Endothelial cell of umbilical vein (primary cell): ENCODE data around the gene MYO19. TPM values are rescaled to one million over a fixed set of nuclear protein-coding genes. Genes with fewer than 3 reads are reported as not detected.

Experiments
- BruUV-seq: library from RNA; stranded (reverse); fragments of 400-500 nt; replicated peaks from 2 replicates; lab custom pipeline; 2021; lab: Mats Ljungman, UMichigan
- CTCF ChIA-PET: fragments of 300-600, 350-600 bp; sonication (Branson Sonifier 250); formaldehyde crosslinking; loops from one replicate; lab custom pipeline; 2021; ENCODE audit warnings: antibody characterized with exemption, inconsistent platforms; lab: Charles Lee
- POLR2A ChIA-PET: fragments of 300-600, 350-600 bp; sonication (Branson Sonifier 250); formaldehyde crosslinking; loops from one replicate; lab custom pipeline; 2021; ENCODE audit warnings: antibody characterized with exemption, inconsistent platforms; lab: Charles Lee
- DNase-seq: peaks from one replicate; pipeline ENCODE4 v3.0.0-alpha.2; 2011; ENCODE audit warnings: low read depth, low spot score
- FAIRE-seq: peaks from 2 replicates; lab custom pipeline; 2011; peaks lifted over from hg19 to GRCh38; lab: Jason Lieb, UNC
- H2AFZ ChIP-seq: 2 replicates; pipeline ENCODE4 v1.6.0; 2012; ENCODE audit warnings: low read depth, low read length, control low read depth, inconsistent platforms
- H3K27ac ChIP-seq: 2 replicates; pipeline ENCODE4 v1.5.1; 2011; ENCODE audit warnings: low read depth, mild to moderate bottlenecking, control low read depth, low read length, moderate library complexity; ENCODE audit not compliant: insufficient read depth
- H3K27me3 ChIP-seq, 2 experiments: 2 replicates each; pipeline versions ENCODE4 v1.6.0 to v1.6.1; 2011; ENCODE audit warnings: low read length in 2 of 2, mixed read lengths in 1 of 2; ENCODE audit not compliant: control insufficient read depth in 2 of 2, insufficient read depth in 2 of 2
- H3K36me3 ChIP-seq, 2 experiments: 2 replicates in 1 of 2; 3 replicates in 1 of 2; pipeline ENCODE4 v1.5.1; 2011; ENCODE audit warnings: low read length in 2 of 2, mild to moderate bottlenecking in 1 of 2, moderate library complexity in 1 of 2; ENCODE audit not compliant: control insufficient read depth in 2 of 2, insufficient read depth in 2 of 2; ENCODE audit errors: extremely low read depth in 1 of 2
- H3K4me1 ChIP-seq: 3 replicates; pipeline ENCODE4 v1.5.1; 2011; ENCODE audit warnings: mild to moderate bottlenecking, low read length; ENCODE audit not compliant: control insufficient read depth, insufficient read depth; ENCODE audit errors: extremely low read depth
- H3K4me2 ChIP-seq: 2 replicates; pipeline ENCODE4 v1.6.1; 2011; ENCODE audit warnings: low read length, control low read depth, mixed read lengths; ENCODE audit not compliant: insufficient read depth
- H3K4me3 ChIP-seq, 3 experiments: fragments of 200-600 bp in 1 of 3; sonication (generic), shearing (Covaris generic) in 1 of 3; replicated peaks in 1 of 3; 2 replicates each; pipeline ENCODE4 v1.5.1; 2011 to 2016; ENCODE audit warnings: control low read depth in 3 of 3, low read length in 3 of 3, mild to moderate bottlenecking in 2 of 3, inconsistent platforms in 1 of 3, low read depth in 1 of 3, moderate library complexity in 1 of 3; ENCODE audit not compliant: insufficient read depth in 1 of 3
- H3K79me2 ChIP-seq: 2 replicates; pipeline ENCODE4 v1.6.0; 2012; ENCODE audit warnings: low read length, inconsistent platforms; ENCODE audit not compliant: control insufficient read depth, insufficient read depth
- H3K9ac ChIP-seq: replicated peaks from 2 replicates; pipeline ENCODE3; 2011; ENCODE audit warnings: low read length, control low read depth; ENCODE audit not compliant: insufficient read depth; ENCODE audit errors: extremely low read depth
- H3K9me1 ChIP-seq: replicated peaks from 3 replicates; pipeline ENCODE4 v1.6.0; 2011; ENCODE audit warnings: mild to moderate bottlenecking, low read length; ENCODE audit not compliant: control insufficient read depth, insufficient read depth; ENCODE audit errors: extremely low read depth
- H3K9me3 ChIP-seq: replicated peaks from 2 replicates; pipeline ENCODE4 v1.5.1; 2012; ENCODE audit warnings: low read length, inconsistent platforms; ENCODE audit not compliant: control insufficient read depth, insufficient read depth
- H4K20me1 ChIP-seq: replicated peaks from 2 replicates; pipeline ENCODE3; 2011; ENCODE audit warnings: mild to moderate bottlenecking, low read length; ENCODE audit not compliant: control insufficient read depth, insufficient read depth; ENCODE audit errors: extremely low read depth
- EZH2 ChIP-seq: IDR thresholded peaks from 2 replicates; pipeline ENCODE4 v1.6.1; 2012; ENCODE audit warnings: borderline replicate concordance, low read depth, mild to moderate bottlenecking, moderate library complexity, low read length, inconsistent platforms; ENCODE audit not compliant: severe bottlenecking
- FOS ChIP-seq: IDR thresholded peaks from 2 replicates; pipeline ENCODE4 v1.6.1; 2011; ENCODE audit warnings: mild to moderate bottlenecking, low read length, moderate library complexity, borderline replicate concordance; ENCODE audit not compliant: insufficient read depth
- GATA2 ChIP-seq: IDR thresholded peaks from 2 replicates; pipeline ENCODE4 v1.7.0; 2011; ENCODE audit warnings: low read depth, mild to moderate bottlenecking, moderate library complexity, mixed read lengths, low read length; ENCODE audit not compliant: insufficient read length, insufficient read depth
- JUN ChIP-seq: IDR thresholded peaks from 2 replicates; pipeline ENCODE4 v1.6.1; 2011; ENCODE audit warnings: borderline replicate concordance, low read depth; ENCODE audit not compliant: insufficient read length, insufficient read depth
- MYC ChIP-seq: IDR thresholded peaks from one replicate; pipeline ENCODE4 v1.6.1; 2011; ENCODE audit warnings: mild to moderate bottlenecking, low read depth, low read length
- POLR2A ChIP-seq: IDR thresholded peaks from 2 replicates; pipeline ENCODE4 v1.6.1; 2012; ENCODE audit warnings: low read depth, mild to moderate bottlenecking, control low read depth, low read length
- POLR2AphosphoS5 ChIP-seq: IDR thresholded peaks from 2 replicates; pipeline ENCODE4 v1.6.1; 2012; ENCODE audit warnings: low read depth, mild to moderate bottlenecking, control low read depth, low read length, moderate library complexity; ENCODE audit not compliant: insufficient read depth
- dilution Hi-C: fragments of 300-500 bp; cut with MboI; formaldehyde crosslinking; loops from one replicate; pipeline ENCODE4 v1.15.0; 2019; ENCODE audit warnings: low sequenced_read_pairs; ENCODE audit not compliant: extremely low pct_ligation_motif_present
- intact Hi-C: fragments of 100-400 bp; cut with micrococcal nuclease; formaldehyde crosslinking; loops from one replicate; pipeline ENCODE4 v1.10.0; 2022
- polyA plus RNA-seq, 4 experiments: library from polyadenylated mRNA; depleted of rRNA in 3 of 4; stranded (reverse) in 3 of 4; unstranded in 1 of 4; fragments of >200 nt; gene quantifications; 2 replicates each; pipeline versions ENCODE4 v1.2.1 to v1.2.3, GENCODE V29; 2011 to 2012; ENCODE audit warnings: missing spikeins in 1 of 4
- total RNA-seq: library from RNA; stranded (reverse); gene quantifications from 2 replicates; pipeline ENCODE4 v1.2.3, GENCODE V29; 2021
- TF ChIP-seq, protein P1 (sequence below): IDR thresholded peaks from 2 replicates; pipeline ENCODE4 v1.6.1; 2011; ENCODE audit not compliant: insufficient read depth, insufficient read length
- TF ChIP-seq, protein P2 (sequence below), 2 donors: IDR thresholded peaks; 1 replicate in 1 of 2; 2 replicates in 1 of 2; pipeline ENCODE4 v1.5.1; 2011; ENCODE audit warnings: low read length in 2 of 2, mild to moderate bottlenecking in 2 of 2, moderate library complexity in 2 of 2, control low read depth in 1 of 2, inconsistent platforms in 1 of 2, low read depth in 1 of 2; ENCODE audit not compliant: insufficient read depth in 1 of 2; ENCODE audit errors: extremely low read depth in 1 of 2

The MYO19 gene
- total and polyA plus RNA-seq, 2 donors (not counting 3 experiments of a cell fraction or from before 2014, with no cell fraction given), result 75.4 to 95.7 TPM

DNA sequence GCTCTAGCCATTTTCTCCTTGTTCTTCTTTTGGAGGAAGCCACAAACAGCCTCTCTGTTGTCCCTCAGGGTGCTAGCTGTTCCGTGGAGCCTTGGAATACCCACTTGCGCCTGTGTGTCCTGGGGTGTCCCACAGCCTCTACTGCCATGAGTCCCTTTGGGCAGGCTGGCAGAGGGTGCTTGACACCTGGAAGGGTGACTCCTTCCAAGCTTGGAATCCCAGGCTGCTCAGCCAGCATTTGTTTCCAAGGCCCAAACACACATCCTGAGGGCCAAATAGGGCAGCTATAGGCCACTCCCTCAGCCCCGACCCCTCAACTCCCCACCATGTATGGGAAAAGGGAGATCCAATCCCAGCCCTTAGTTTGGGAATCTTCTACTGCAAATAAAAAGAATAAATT, 33.3 kb downstream of the MYO19 start:
- Histone ChIP-seq H3K79me2 (no peaks in the 10 kb centered on the region), H3K4me2 (no peak overlapping the region), H4K20me1 (no peaks in the 10 kb centered on the region), H3K4me1 (no peaks in the 10 kb centered on the region), H2AFZ (no peak overlapping the region), H3K4me3 (no peak overlapping the region), H3K36me3 (peaks cover 6 to 22% of the 10 kb centered on the region in 2 experiments), H3K27ac (no peak overlapping the region), H3K27me3 (no peaks in the 10 kb centered on the region), H3K9ac (no peak overlapping the region), H3K9me3 (no peaks in the 10 kb centered on the region), H3K9me1 (no peaks in the 10 kb centered on the region)
- POLR2A ChIA-PET, result no interaction called here
- intact Hi-C loops, result no loop called here
- no TSS peak for BruUV-seq
- DNase-seq, result no peak
- CTCF ChIA-PET, result interaction anchor here (1.2 kb wide), 1 partner anchor 15 kb away, joined by 3 read pairs; no protein-coding TSS in a partner anchor
- no peak for FAIRE-seq
- dilution Hi-C loops, result no loop called here
- TF ChIP-seq EZH2 (no peak), POLR2AphosphoS5 (no peak), GATA2 (no peak), FOS (no peak), JUN (no peak), MYC (no peak), POLR2A (no peak)
- TF ChIP-seq, protein P1, sequence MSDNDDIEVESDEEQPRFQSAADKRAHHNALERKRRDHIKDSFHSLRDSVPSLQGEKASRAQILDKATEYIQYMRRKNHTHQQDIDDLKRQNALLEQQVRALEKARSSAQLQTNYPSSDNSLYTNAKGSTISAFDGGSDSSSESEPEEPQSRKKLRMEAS, result no peak
- TF ChIP-seq, protein P2, sequence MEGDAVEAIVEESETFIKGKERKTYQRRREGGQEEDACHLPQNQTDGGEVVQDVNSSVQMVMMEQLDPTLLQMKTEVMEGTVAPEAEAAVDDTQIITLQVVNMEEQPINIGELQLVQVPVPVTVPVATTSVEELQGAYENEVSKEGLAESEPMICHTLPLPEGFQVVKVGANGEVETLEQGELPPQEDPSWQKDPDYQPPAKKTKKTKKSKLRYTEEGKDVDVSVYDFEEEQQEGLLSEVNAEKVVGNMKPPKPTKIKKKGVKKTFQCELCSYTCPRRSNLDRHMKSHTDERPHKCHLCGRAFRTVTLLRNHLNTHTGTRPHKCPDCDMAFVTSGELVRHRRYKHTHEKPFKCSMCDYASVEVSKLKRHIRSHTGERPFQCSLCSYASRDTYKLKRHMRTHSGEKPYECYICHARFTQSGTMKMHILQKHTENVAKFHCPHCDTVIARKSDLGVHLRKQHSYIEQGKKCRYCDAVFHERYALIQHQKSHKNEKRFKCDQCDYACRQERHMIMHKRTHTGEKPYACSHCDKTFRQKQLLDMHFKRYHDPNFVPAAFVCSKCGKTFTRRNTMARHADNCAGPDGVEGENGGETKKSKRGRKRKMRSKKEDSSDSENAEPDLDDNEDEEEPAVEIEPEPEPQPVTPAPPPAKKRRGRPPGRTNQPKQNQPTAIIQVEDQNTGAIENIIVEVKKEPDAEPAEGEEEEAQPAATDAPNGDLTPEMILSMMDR (IDR thresholded peaks at IDR 0.05; ENCODE audit: extremely low read depth in 1 of 2, insufficient read depth in 1 of 2, low read depth in 1 of 2, low read length in 2 of 2), result no peak
